ENCODE measurements around the gene SLC25A46. TPM values are rescaled to one million over a fixed set of nuclear protein-coding genes. Genes with fewer than 3 reads are reported as not detected.

Gene SLC25A46
- total and polyA plus RNA-seq, 9 of the 15 experiments (the other 6 are each of a cell fraction or from before 2014, with no cell fraction given): 7.8 to 47.3 (median 31.8) TPM

GRCh38 chr5:110738812-110739651 is at the start of gene SLC25A46 (continued):
- TF ChIP-seq ZFPM2 (CRISPR knock-in tag; IDR thresholded peaks at IDR 0.05): no peak
- TF ChIP-seq NKRF (IDR thresholded peaks at IDR 0.05; ENCODE audit: borderline replicate concordance): peak; percentile 86
- TF ChIP-seq ZBTB43 (CRISPR knock-in tag; IDR thresholded peaks at IDR 0.05): no peak
- no peak for TF ChIP-seq ZNF561 (CRISPR knock-in tag; conservative IDR thresholded peaks at IDR 0.05)
- TF ChIP-seq POLR2G (IDR thresholded peaks at IDR 0.05; ENCODE audit: low read depth, low read length): peak; percentile 92
- 0 out of 2 replicates have a peak, but pooled peaks have one; percentile 30 for TF ChIP-seq LCOR (CRISPR knock-in tag; IDR thresholded peaks at IDR 0.05)
- TF ChIP-seq GABPB1 (CRISPR knock-in tag; IDR thresholded peaks at IDR 0.05): peak; percentile 94
- TF ChIP-seq, protein P1, sequence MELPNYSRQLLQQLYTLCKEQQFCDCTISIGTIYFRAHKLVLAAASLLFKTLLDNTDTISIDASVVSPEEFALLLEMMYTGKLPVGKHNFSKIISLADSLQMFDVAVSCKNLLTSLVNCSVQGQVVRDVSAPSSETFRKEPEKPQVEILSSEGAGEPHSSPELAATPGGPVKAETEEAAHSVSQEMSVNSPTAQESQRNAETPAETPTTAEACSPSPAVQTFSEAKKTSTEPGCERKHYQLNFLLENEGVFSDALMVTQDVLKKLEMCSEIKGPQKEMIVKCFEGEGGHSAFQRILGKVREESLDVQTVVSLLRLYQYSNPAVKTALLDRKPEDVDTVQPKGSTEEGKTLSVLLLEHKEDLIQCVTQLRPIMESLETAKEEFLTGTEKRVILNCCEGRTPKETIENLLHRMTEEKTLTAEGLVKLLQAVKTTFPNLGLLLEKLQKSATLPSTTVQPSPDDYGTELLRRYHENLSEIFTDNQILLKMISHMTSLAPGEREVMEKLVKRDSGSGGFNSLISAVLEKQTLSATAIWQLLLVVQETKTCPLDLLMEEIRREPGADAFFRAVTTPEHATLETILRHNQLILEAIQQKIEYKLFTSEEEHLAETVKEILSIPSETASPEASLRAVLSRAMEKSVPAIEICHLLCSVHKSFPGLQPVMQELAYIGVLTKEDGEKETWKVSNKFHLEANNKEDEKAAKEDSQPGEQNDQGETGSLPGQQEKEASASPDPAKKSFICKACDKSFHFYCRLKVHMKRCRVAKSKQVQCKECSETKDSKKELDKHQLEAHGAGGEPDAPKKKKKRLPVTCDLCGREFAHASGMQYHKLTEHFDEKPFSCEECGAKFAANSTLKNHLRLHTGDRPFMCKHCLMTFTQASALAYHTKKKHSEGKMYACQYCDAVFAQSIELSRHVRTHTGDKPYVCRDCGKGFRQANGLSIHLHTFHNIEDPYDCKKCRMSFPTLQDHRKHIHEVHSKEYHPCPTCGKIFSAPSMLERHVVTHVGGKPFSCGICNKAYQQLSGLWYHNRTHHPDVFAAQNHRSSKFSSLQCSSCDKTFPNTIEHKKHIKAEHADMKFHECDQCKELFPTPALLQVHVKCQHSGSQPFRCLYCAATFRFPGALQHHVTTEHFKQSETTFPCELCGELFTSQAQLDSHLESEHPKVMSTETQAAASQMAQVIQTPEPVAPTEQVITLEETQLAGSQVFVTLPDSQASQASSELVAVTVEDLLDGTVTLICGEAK (IDR thresholded peaks at IDR 0.05): peak; percentile 97
- TF ChIP-seq, protein P1 (CRISPR knock-in tag; IDR thresholded peaks at IDR 0.05): no peak
- 0 out of 2 replicates have a peak, but pooled peaks have one; percentile 13 for TF ChIP-seq HNRNPL (IDR thresholded peaks at IDR 0.05; ENCODE audit: low read depth, low read length)
- no peak for TF ChIP-seq NR4A1 (CRISPR knock-in tag; IDR thresholded peaks at IDR 0.05)
- TF ChIP-seq NR4A1 (tag; IDR thresholded peaks at IDR 0.05): no peak
- TF ChIP-seq L3MBTL2 (IDR thresholded peaks at IDR 0.05): peak; percentile 76

All from K562 (cell line).